B cell (primary cell): ENCODE data around the gene GMPPA. TPM values are rescaled to one million over a fixed set of nuclear protein-coding genes. Genes with fewer than 3 reads are reported as not detected.

Experiments used
- ATAC-seq: fragments of 200-7000 bp; cut with Tn5 transposase; one replicate; pipeline ENCODE4 v1.10.0; 2021; ENCODE audit warnings: low read depth, mild to moderate bottlenecking, moderate number of reproducible peaks, moderate library complexity
- CTCF ChIA-PET: fragments of 350-600 bp; sonication (Branson Sonifier 250); formaldehyde crosslinking; loops from one replicate; lab custom pipeline; 2021; ENCODE audit warnings: antibody characterized with exemption, inconsistent platforms; lab: Charles Lee
- POLR2A ChIA-PET: fragments of 350-600 bp; sonication (Branson Sonifier 250); formaldehyde crosslinking; loops from one replicate; lab custom pipeline; 2021; ENCODE audit warnings: antibody characterized with exemption; lab: Charles Lee
- DNase-seq: peaks from one replicate; pipeline ENCODE4 v3.0.0; 2013
- H2AFZ ChIP-seq: 2 replicates; pipeline ENCODE4 v1.6.1; 2012; ENCODE audit warnings: mild to moderate bottlenecking, low read depth, low read length; ENCODE audit not compliant: insufficient read depth, poor library complexity, severe bottlenecking
- H3K27ac ChIP-seq, 2 donors: 1 replicate in 1 of 2; 2 replicates in 1 of 2; pipeline ENCODE4 v1.5.1; 2012 to 2013; ENCODE audit warnings: low read length in 2 of 2, mild to moderate bottlenecking in 2 of 2, moderate library complexity in 1 of 2
- H3K27me3 ChIP-seq, 4 experiments: fragments of 200-600 bp in 1 of 4; sonication (generic) in 1 of 4; replicated peaks in 1 of 4; 1 replicate in 2 of 4; 2 replicates in 2 of 4; pipeline versions ENCODE4 v1.6.1 to v1.7.0; 2013 to 2016; ENCODE audit warnings: low read length in 3 of 4, mild to moderate bottlenecking in 2 of 4, mixed read lengths in 1 of 4, moderate library complexity in 1 of 4; ENCODE audit not compliant: insufficient read depth in 4 of 4, control insufficient read depth in 3 of 4; ENCODE audit errors: control extremely low read depth in 1 of 4
- H3K36me3 ChIP-seq, 2 experiments: replicated peaks in 1 of 2; 1 replicate in 1 of 2; 2 replicates in 1 of 2; pipeline versions ENCODE4 v1.6.1 to v1.7.1; 2013; ENCODE audit warnings: low read length in 1 of 2; ENCODE audit not compliant: insufficient read depth in 2 of 2, control insufficient read depth in 1 of 2; ENCODE audit errors: control extremely low read depth in 1 of 2, extremely low read depth in 1 of 2
- H3K4me1 ChIP-seq, 2 donors: fragments of 200-600 bp in 1 of 2; sonication (generic) in 1 of 2; 1 replicate in 1 of 2; 2 replicates in 1 of 2; pipeline versions ENCODE4 v1.5.1 to v1.6.1; 2013 to 2017; ENCODE audit warnings: low read length in 2 of 2; ENCODE audit not compliant: control insufficient read depth in 2 of 2, insufficient read depth in 2 of 2
- H3K4me2 ChIP-seq: replicated peaks from 2 replicates; pipeline ENCODE3; 2012; ENCODE audit warnings: mild to moderate bottlenecking, low read depth, low read length; ENCODE audit not compliant: poor library complexity, severe bottlenecking
- H3K4me3 ChIP-seq, 5 experiments: fragments of 200-600 bp in 1 of 5; sonication (generic) in 1 of 5; 1 replicate in 3 of 5; 2 replicates in 2 of 5; pipeline versions ENCODE4 v1.5.1 to v1.7.0; 2011 to 2016; ENCODE audit warnings: low read length in 4 of 5, mild to moderate bottlenecking in 4 of 5, low read depth in 2 of 5, control low read depth in 1 of 5, moderate library complexity in 1 of 5; ENCODE audit not compliant: insufficient read depth in 1 of 5; ENCODE audit errors: control extremely low read depth in 1 of 5, extremely low read depth in 1 of 5
- H3K79me2 ChIP-seq: fragments of 200-600 bp; sonication (generic); one replicate; pipeline ENCODE4 v1.6.0; 2016; ENCODE audit warnings: low read length; ENCODE audit not compliant: control insufficient read depth, insufficient read depth
- H3K9ac ChIP-seq: fragments of 200-600 bp; sonication (generic); 2 replicates; pipeline ENCODE4 v1.6.1; 2017; ENCODE audit warnings: mild to moderate bottlenecking, low read length, moderate library complexity
- H3K9me3 ChIP-seq, 3 donors: one replicate each; pipeline versions ENCODE4 v1.6.1 to v1.7.1; 2013; ENCODE audit warnings: low read length in 2 of 3; ENCODE audit not compliant: control insufficient read depth in 2 of 3, insufficient read depth in 1 of 3; ENCODE audit errors: control extremely low read depth in 1 of 3
- H4K20me1 ChIP-seq: 2 replicates; pipeline ENCODE4 v1.6.0; 2012; ENCODE audit warnings: mild to moderate bottlenecking, low read length; ENCODE audit not compliant: insufficient read depth, control insufficient read depth, poor library complexity, severe bottlenecking
- H3K27ac Mint-ChIP-seq: one replicate; pipeline ENCODE4 v1.8.0; 2021; ENCODE audit warnings: mixed read lengths
- H3K27me3 Mint-ChIP-seq: one replicate; pipeline ENCODE4 v1.8.0; 2021; ENCODE audit warnings: mixed read lengths
- H3K4me1 Mint-ChIP-seq: one replicate; pipeline ENCODE4 v1.8.0; 2021; ENCODE audit warnings: mixed read lengths
- H3K4me3 Mint-ChIP-seq: one replicate; pipeline ENCODE4 v1.8.0; 2021; ENCODE audit warnings: mixed read lengths
- H3K9me3 Mint-ChIP-seq: one replicate; pipeline ENCODE4 v1.8.0; 2022; ENCODE audit warnings: mixed read lengths; ENCODE audit not compliant: insufficient read depth
- CTCF ChIP-seq: fragments of 200-600 bp; IDR thresholded peaks from one replicate; pipeline ENCODE4 v1.8.0; 2022; ENCODE audit warnings: antibody characterized with exemption, mild to moderate bottlenecking
- EZH2 ChIP-seq: IDR thresholded peaks from 2 replicates; pipeline ENCODE4 v1.6.1; 2012; ENCODE audit warnings: borderline replicate concordance, low read depth, mild to moderate bottlenecking, moderate library complexity, low read length; ENCODE audit not compliant: insufficient read depth, poor library complexity, severe bottlenecking
- WGBS: methylation state at CpG from one replicate; pipeline ENCODE4 v1.1.5; 2013; ENCODE audit warnings: missing lambda C conversion rate; ENCODE audit not compliant: insufficient coverage; 5-methylcytosine and 5-hydroxymethylcytosine counted together
- intact Hi-C: fragments of 100-400 bp; cut with micrococcal nuclease; formaldehyde crosslinking; loops from one replicate; pipeline ENCODE4 v1.10.0; 2022
- polyA plus RNA-seq: library from polyadenylated mRNA; depleted of rRNA; stranded (reverse); fragments of >200 nt; gene quantifications from 2 replicates; pipeline ENCODE4 v1.2.3, GENCODE V29; 2012
- total RNA-seq, 2 donors: library from RNA; stranded (reverse); fragments of 120-200 nt in 1 of 2; gene quantifications; 1 replicate in 1 of 2; 2 replicates in 1 of 2; pipeline versions ENCODE4 v1.2.3 to v1.2.4, GENCODE V29; 2013 to 2022

Gene GMPPA
- total and polyA plus RNA-seq, 2 donors (not counting 1 experiment from before 2014, with no cell fraction given): 27.8 to 67.9 TPM

- DNase-seq: no peak
- Histone ChIP-seq H2AFZ (no peak overlapping the region), H4K20me1 (no peaks in the 10 kb centered on the region), H3K27ac (no peak overlapping the region), H3K9ac (no peak overlapping the region), H3K4me1 (peaks cover 38% of the 10 kb centered on the region in 2 donors), H3K36me3 (no peaks in the 10 kb centered on the region), H3K4me2 (no peak overlapping the region), H3K9me3 (peaks cover 0 to 21% (median 0%) of the 10 kb centered on the region in 3 donors), H3K79me2 (peaks cover 19% of the 10 kb centered on the region), H3K4me3 (no peak overlapping the region), H3K27me3 (peaks cover 0 to 69% (median 33%) of the 10 kb centered on the region in 4 experiments)
- CTCF ChIA-PET: interaction anchor here (0.8 to 10.4 kb wide), 13 partner anchors 9 to 148 kb away, joined by 3 to 123 read pairs (median 4); no protein-coding TSS in a partner anchor
- Mint-ChIP-seq H3K27ac (no peak overlapping the region), H3K9me3 (no peaks in the 10 kb centered on the region), H3K4me1 (peaks cover 30% of the 10 kb centered on the region), H3K4me3 (no peak overlapping the region), H3K27me3 (peaks cover 52% of the 10 kb centered on the region)
- intact Hi-C loops: loop anchor here (1.0 to 5.0 kb wide), 4 partner anchors 35 to 1223 kb away; partner anchors contain the start of genes AAMP, CNPPD1, DNAJB2 and PNKD
- no peak for ATAC-seq
- POLR2A ChIA-PET: interaction anchor here (0.6 kb wide), 1 partner anchor 687 kb away, joined by 4 read pairs; no protein-coding TSS in a partner anchor
- WGBS: 14% methylated on average over 7 of the region's 10 CpGs
- TF ChIP-seq EZH2 (no peak), CTCF (no peak)
Observed at GRCh38 chr2:219494952-219495530, 3.6 kb upstream of the GMPPA start.
